Measurements from ENCODE around the gene FAT4. TPM values are rescaled to one million over a fixed set of nuclear protein-coding genes. Genes with fewer than 3 reads are reported as not detected.

Gene FAT4
- total RNA-seq, 1 experiment from 2014 or later, result 33.6 TPM

GRCh38 chr4:125276811-125277210, 37.9 kb upstream of the FAT4 start:
- DNase-seq (ENCODE audit: low spot score), result no peak
- H3K4me1 ChIP-seq (ENCODE audit: insufficient read depth, low read length, poor library complexity, severe bottlenecking), result no peaks in the 10 kb centered on the region
- H3K36me3 ChIP-seq (ENCODE audit: insufficient read depth, low read length, poor library complexity, severe bottlenecking), result no peaks in the 10 kb centered on the region
- no peak for TF ChIP-seq EZH2 (IDR thresholded peaks at IDR 0.05; ENCODE audit: borderline replicate concordance, low read depth, low read length, poor library complexity, severe bottlenecking)
- TF ChIP-seq CTCF (conservative IDR thresholded peaks at IDR 0.05; ENCODE audit: low read depth, low read length), result no peak
- H3K4me3 ChIP-seq (ENCODE audit: low read depth, low read length, poor library complexity, severe bottlenecking), result no peak overlapping the region
- intact Hi-C loops (cut with micrococcal nuclease; ENCODE audit: unreplicated experiment), result no loop called here
- H3K27ac ChIP-seq (ENCODE audit: low read depth, low read length, poor library complexity, severe bottlenecking), result no peak overlapping the region
- H3K9me3 ChIP-seq (ENCODE audit: low read depth, low read length, poor library complexity, severe bottlenecking), result no peaks in the 10 kb centered on the region
- ChIA-PET POLR2A (ENCODE audit: low non-redundant PET) (no interaction called here), CTCF (no interaction called here)
- H3K27me3 ChIP-seq (replicated peaks; ENCODE audit: insufficient read depth, low read depth, low read length, poor library complexity), result no peaks in the 10 kb centered on the region
- BruUV-seq (replicated peaks), result no TSS peak

GRCh38 chr4:125277790-125278189, 37.0 kb upstream of the FAT4 start:
- no TSS peak for BruUV-seq (replicated peaks)
- H3K27ac ChIP-seq (ENCODE audit: low read depth, low read length, poor library complexity, severe bottlenecking), result no peak overlapping the region
- intact Hi-C loops (cut with micrococcal nuclease; ENCODE audit: unreplicated experiment), result no loop called here
- no peaks in the 10 kb centered on the region for H3K36me3 ChIP-seq (ENCODE audit: insufficient read depth, low read length, poor library complexity, severe bottlenecking)
- ChIA-PET CTCF (no interaction called here), POLR2A (ENCODE audit: low non-redundant PET) (no interaction called here)
- no peaks in the 10 kb centered on the region for H3K4me1 ChIP-seq (ENCODE audit: insufficient read depth, low read length, poor library complexity, severe bottlenecking)
- H3K4me3 ChIP-seq (ENCODE audit: low read depth, low read length, poor library complexity, severe bottlenecking), result no peak overlapping the region
- H3K27me3 ChIP-seq (replicated peaks; ENCODE audit: insufficient read depth, low read depth, low read length, poor library complexity), result no peaks in the 10 kb centered on the region
- H3K9me3 ChIP-seq (ENCODE audit: low read depth, low read length, poor library complexity, severe bottlenecking), result no peaks in the 10 kb centered on the region
- DNase-seq (ENCODE audit: low spot score), result no peak
- TF ChIP-seq CTCF (conservative IDR thresholded peaks at IDR 0.05; ENCODE audit: low read depth, low read length), result no peak
- no peak for TF ChIP-seq EZH2 (IDR thresholded peaks at IDR 0.05; ENCODE audit: borderline replicate concordance, low read depth, low read length, poor library complexity, severe bottlenecking)

DNA sequence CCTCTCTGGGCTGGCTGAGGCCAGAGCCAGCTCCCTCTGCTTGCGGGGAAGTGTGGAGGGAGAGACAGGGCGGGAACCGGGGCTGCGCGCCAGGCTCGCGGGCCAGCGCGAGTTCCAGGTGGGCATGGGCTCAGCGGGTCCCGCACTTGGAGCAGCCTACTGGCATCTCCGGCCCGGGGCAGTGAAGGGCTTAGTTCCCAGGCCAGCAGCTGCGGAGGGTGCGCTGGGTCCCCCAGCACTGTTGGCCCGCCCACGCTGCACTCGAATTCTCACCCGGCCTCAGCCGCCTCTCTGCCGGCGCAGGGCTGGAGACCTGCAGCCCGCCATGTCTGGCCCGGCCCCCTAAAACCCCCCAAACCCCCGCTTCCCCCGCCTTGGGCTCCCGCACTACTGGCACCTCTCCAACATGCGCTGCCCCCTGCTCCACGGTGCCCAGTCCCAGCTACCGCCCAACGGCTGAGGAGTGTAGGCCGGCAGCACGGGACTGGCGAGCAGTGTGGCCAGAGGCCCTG, 33.8 kb upstream of the FAT4 start:
- no peaks in the 10 kb centered on the region for H3K4me1 ChIP-seq (ENCODE audit: insufficient read depth, low read length, poor library complexity, severe bottlenecking)
- H3K36me3 ChIP-seq (ENCODE audit: insufficient read depth, low read length, poor library complexity, severe bottlenecking), result no peaks in the 10 kb centered on the region
- no peaks in the 10 kb centered on the region for H3K27me3 ChIP-seq (replicated peaks; ENCODE audit: insufficient read depth, low read depth, low read length, poor library complexity)
- no peak overlapping the region for H3K27ac ChIP-seq (ENCODE audit: low read depth, low read length, poor library complexity, severe bottlenecking)
- DNase-seq (ENCODE audit: low spot score), result no peak
- TF ChIP-seq CTCF (conservative IDR thresholded peaks at IDR 0.05; ENCODE audit: low read depth, low read length), result no peak
- no peak for TF ChIP-seq EZH2 (IDR thresholded peaks at IDR 0.05; ENCODE audit: borderline replicate concordance, low read depth, low read length, poor library complexity, severe bottlenecking)
- POLR2A ChIA-PET (ENCODE audit: low non-redundant PET), result no interaction called here
- CTCF ChIA-PET, result no interaction called here
- no TSS peak for BruUV-seq (replicated peaks)
- H3K4me3 ChIP-seq (ENCODE audit: low read depth, low read length, poor library complexity, severe bottlenecking), result no peak overlapping the region
- intact Hi-C loops (cut with micrococcal nuclease; ENCODE audit: unreplicated experiment), result no loop called here
- no peaks in the 10 kb centered on the region for H3K9me3 ChIP-seq (ENCODE audit: low read depth, low read length, poor library complexity, severe bottlenecking)

Data from A673 (cell line).